HG03432 (cell line): ENCODE results near the gene FZD7.

Experiments used
- ATAC-seq: cut with Tn5 transposase; IDR thresholded peaks from one replicate; pipeline ENCODE4 v1.9.1; 2021; ENCODE audit warnings: mild to moderate bottlenecking, moderate library complexity; ENCODE audit not compliant: unreplicated experiment

FZD7 gene

GRCh38 chr2:202065876-202066275 lies 32.2 kb downstream of the FZD7 start:
- no peak for ATAC-seq

GRCh38 chr2:202066875-202067274 lies 33.2 kb downstream of the FZD7 start:
- ATAC-seq, result no peak

- no peak for ATAC-seq
These were observed 33.9 kb downstream of the FZD7 start for GRCh38 chr2:202067589-202067988.

GRCh38 chr2:202069170-202070067 lies 35.8 kb downstream of the FZD7 start:
- ATAC-seq, result no peak

- ATAC-seq, result no peak
These were observed 37.5 kb downstream of the FZD7 start for GRCh38 chr2:202071107-202071506.

GRCh38 chr2:202072226-202072625 lies 38.6 kb downstream of the FZD7 start:
- ATAC-seq, result no peak

- ATAC-seq, result no peak
These were observed 39.2 kb downstream of the FZD7 start, which contains the start of gene KIAA2012 for GRCh38 chr2:202072737-202073401. TSS of gene KIAA2012 (plus strand) at chr2:202073255. CDS start at chr2:202073628, 373 bp downstream.

GRCh38 chr2:202074324-202074723 lies 40.7 kb downstream of the FZD7 start:
- no peak for ATAC-seq

- no peak for ATAC-seq
These were observed 45.7 kb downstream of the FZD7 start for GRCh38 chr2:202079310-202079709.

- no peak for ATAC-seq
These were observed 50.6 kb downstream of the FZD7 start for GRCh38 chr2:202084265-202084664.
